Activated CD4-positive, alpha-beta T cell treated with anti-CD3 and anti-CD28 coated beads for 4 hours (primary cell): Measurements from ENCODE around the gene MFAP2.

Experiments used
- DNase-seq, 2 donors: peaks; one replicate each; pipeline ENCODE4 v3.0.0-alpha.2; 2020

Gene MFAP2

DNA sequence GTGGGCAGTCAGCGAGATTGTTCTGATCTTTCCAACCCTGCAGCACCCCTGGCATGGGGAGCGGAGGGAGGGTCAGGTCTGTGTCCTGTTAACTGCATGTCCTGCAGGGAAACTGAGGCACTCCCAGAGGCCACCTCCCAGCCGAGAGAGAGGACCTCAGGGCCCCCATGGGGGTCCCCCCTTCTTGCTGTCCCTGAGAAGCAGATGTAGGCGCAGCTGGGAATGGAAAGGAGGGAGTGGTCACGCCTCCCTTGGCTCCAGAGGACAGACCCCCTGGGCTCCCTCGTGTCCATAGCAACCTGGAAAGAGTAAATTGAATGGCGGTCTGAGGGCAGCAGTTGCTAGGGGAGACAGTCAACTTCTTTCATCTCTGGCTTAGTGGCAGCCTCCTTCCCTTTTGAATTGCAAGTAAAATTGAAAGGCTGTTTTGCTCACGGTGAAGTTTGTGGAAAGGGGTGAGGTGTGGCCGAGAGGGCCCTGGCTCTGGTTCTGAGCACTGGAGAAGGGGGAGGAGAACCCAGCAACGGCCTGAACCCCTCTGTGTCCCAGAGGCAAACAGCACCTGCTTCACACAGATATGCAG is 53.8 kb downstream of the MFAP2 start:
- DNase-seq = no peak

DNA sequence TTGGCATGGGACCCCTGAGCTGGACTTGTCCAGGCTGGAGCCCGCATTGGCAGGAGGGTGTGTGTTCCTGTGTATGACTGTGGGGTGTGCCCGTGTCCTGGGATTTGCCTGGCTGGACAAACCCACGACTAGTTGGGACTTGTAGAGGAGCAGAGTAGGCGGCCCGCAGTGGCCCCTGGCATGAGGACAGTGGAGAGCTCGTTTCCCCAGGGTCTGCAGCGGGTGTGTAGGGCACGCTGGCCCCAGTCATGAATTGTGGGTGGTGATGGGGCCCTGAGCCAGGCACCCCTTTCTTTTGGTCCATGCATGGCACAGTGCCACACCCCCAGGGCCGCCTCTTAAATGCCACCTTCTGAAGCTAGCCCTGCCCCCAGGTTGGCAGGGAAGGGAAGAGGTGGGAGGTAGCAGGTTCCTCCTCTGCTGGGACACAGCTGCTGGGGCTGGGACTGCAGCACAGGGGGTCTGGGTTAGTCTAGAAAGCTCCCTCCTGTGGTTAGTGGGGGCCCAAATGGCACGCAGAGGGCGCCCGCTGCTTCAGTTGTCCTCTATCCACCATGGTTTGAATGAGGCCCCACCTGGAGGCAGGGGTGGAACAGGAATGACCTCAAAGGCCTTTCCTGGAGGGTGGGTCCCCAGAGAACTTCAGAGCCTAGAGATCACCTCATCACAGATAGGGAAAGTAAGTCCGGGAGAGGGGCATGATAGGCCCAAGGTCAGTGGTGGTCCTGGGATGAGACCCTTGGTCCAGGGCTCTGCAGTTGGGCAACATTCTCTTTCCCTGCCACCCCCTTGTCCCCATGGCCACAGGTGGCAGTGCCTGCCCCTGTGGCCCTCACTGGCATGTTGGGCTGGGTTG is 54.6 kb downstream of the MFAP2 start:
- no peak for DNase-seq

DNA sequence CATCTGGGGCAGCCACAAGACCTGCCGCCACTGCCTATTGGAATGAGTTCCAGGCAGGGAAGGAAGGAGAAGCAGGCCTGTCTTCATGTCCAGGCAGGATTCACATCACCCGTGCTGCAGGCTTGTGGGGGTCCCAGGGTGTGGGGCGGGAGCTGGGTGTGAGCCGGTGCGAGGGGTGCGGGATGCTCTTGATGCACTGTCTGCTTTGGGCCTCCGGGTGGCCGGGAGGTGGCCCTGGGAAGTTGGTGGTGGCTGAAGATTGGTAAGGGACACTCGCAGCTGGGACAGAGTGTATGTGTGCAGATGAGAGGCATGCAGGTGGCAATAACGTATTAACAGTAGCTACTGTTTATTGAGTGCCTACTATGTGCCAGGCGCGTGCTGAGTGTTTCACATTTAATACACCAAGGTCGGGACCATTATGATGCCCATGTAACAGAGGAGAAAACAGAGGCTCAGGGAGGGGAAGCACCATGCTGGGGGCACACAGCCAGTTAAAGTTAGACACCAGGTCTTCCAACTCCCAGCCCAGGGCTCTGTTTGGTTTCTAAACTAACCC is 55.4 kb downstream of the MFAP2 start:
- no peak for DNase-seq
